Neural progenitor cell (in vitro differentiated cells): ENCODE measurements around the gene PAX5. TPM values are rescaled to one million over a fixed set of nuclear protein-coding genes. Genes with fewer than 3 reads are reported as not detected.

Source experiments
- DNase-seq: peaks from one replicate; pipeline ENCODE4 v3.0.0-alpha.2; 2016; ENCODE audit warnings: low spot score
- H2AFZ ChIP-seq: fragments of 200-600 bp; sonication (generic); replicated peaks from 2 replicates; pipeline ENCODE4 v1.6.1; 2016; ENCODE audit warnings: antibody characterized with exemption
- H3F3A ChIP-seq: fragments of 200-600 bp; sonication (generic); 2 replicates; pipeline ENCODE4 v1.6.1; 2016; ENCODE audit warnings: antibody characterized with exemption, low read depth
- H3K27ac ChIP-seq: fragments of 200-600 bp; sonication (generic); 2 replicates; pipeline ENCODE4 v1.5.1; 2016; ENCODE audit warnings: mild to moderate bottlenecking
- H3K27me3 ChIP-seq: fragments of 200-600 bp; sonication (generic); 2 replicates; pipeline ENCODE4 v1.6.1; 2016; ENCODE audit warnings: mild to moderate bottlenecking, moderate library complexity
- H3K36me3 ChIP-seq: fragments of 200-600 bp; sonication (generic); 2 replicates; pipeline ENCODE4 v1.5.1; 2016
- H3K4me1 ChIP-seq: fragments of 200-600 bp; sonication (generic); 2 replicates; pipeline ENCODE4 v1.6.1; 2016; ENCODE audit warnings: mixed run types
- H3K4me2 ChIP-seq: fragments of 200-600 bp; sonication (generic); 2 replicates; pipeline ENCODE4 v1.6.1; 2016
- H3K4me3 ChIP-seq: fragments of 200-600 bp; sonication (generic); 2 replicates; pipeline ENCODE4 v1.5.1; 2016
- H3K79me2 ChIP-seq: fragments of 200-600 bp; sonication (generic); 2 replicates; pipeline ENCODE4 v1.6.1; 2016; ENCODE audit warnings: low read depth
- H3K9ac ChIP-seq: fragments of 200-600 bp; sonication (generic); 2 replicates; pipeline ENCODE4 v1.6.1; 2016
- H3K9me3 ChIP-seq: fragments of 200-600 bp; sonication (generic); 2 replicates; pipeline ENCODE4 v1.5.1; 2016; ENCODE audit warnings: low read depth
- H4K20me1 ChIP-seq: fragments of 200-600 bp; sonication (generic); 2 replicates; pipeline ENCODE4 v1.6.1; 2016; ENCODE audit warnings: low read depth
- H3K27ac Mint-ChIP-seq: 3 replicates; pipeline ENCODE4 v1.8.0; 2021; ENCODE audit warnings: mixed read lengths
- H3K27me3 Mint-ChIP-seq: 2 replicates; pipeline ENCODE4 v1.8.0; 2022; ENCODE audit warnings: low read depth, mild to moderate bottlenecking, inconsistent platforms, moderate library complexity, mixed read lengths; ENCODE audit not compliant: insufficient read depth
- H3K36me3 Mint-ChIP-seq: 3 replicates; pipeline ENCODE4 v1.8.0; 2021; ENCODE audit warnings: mixed read lengths
- H3K4me1 Mint-ChIP-seq: 3 replicates; pipeline ENCODE4 v1.8.0; 2021; ENCODE audit warnings: mixed read lengths
- H3K4me3 Mint-ChIP-seq: 3 replicates; pipeline ENCODE4 v1.8.0; 2021; ENCODE audit warnings: mild to moderate bottlenecking, moderate library complexity, mixed read lengths
- H3K9me3 Mint-ChIP-seq: 3 replicates; pipeline ENCODE4 v1.8.0; 2020; ENCODE audit warnings: mixed read lengths
- EZH2 ChIP-seq: fragments of 200-600 bp; sonication (generic); IDR thresholded peaks from 2 replicates; pipeline ENCODE4 v1.6.1; 2017; ENCODE audit warnings: antibody characterized with exemption, mild to moderate bottlenecking, moderate library complexity
- EZH2phosphoT487 ChIP-seq: fragments of 200-600 bp; sonication (generic); IDR thresholded peaks from 2 replicates; pipeline ENCODE4 v1.6.1; 2017; ENCODE audit warnings: antibody characterized with exemption
- total RNA-seq: library from RNA; depleted of rRNA; stranded (reverse); fragments of >200 nt; gene quantifications from 2 replicates; pipeline ENCODE4 v1.2.3, GENCODE V29; 2015; ENCODE audit warnings: low replicate concordance
- TF ChIP-seq, protein P1 (sequence below): fragments of 200-600 bp; sonication (generic); IDR thresholded peaks from 2 replicates; pipeline ENCODE4 v1.5.1; 2017; ENCODE audit warnings: antibody characterized with exemption, mild to moderate bottlenecking

PAX5 gene
- total RNA-seq, 1 donor from 2014 or later: not detected

GRCh38 chr9:36849943-36850342, 184.1 kb downstream of the PAX5 start:
- Histone ChIP-seq H3K4me2 (no peak overlapping the region), H3K79me2 (no peaks in the 10 kb centered on the region), H3K9ac (no peak overlapping the region), H3K36me3 (no peaks in the 10 kb centered on the region), H4K20me1 (no peaks in the 10 kb centered on the region), H3K4me3 (no peak overlapping the region), H3F3A (no peaks in the 10 kb centered on the region), H3K9me3 (no peaks in the 10 kb centered on the region), H2AFZ (no peak overlapping the region), H3K4me1 (peaks cover 15% of the 10 kb centered on the region), H3K27me3 (no peaks in the 10 kb centered on the region), H3K27ac (no peak overlapping the region)
- no peak for DNase-seq
- TF ChIP-seq EZH2phosphoT487 (no peak), EZH2 (no peak)
- TF ChIP-seq, protein P1, sequence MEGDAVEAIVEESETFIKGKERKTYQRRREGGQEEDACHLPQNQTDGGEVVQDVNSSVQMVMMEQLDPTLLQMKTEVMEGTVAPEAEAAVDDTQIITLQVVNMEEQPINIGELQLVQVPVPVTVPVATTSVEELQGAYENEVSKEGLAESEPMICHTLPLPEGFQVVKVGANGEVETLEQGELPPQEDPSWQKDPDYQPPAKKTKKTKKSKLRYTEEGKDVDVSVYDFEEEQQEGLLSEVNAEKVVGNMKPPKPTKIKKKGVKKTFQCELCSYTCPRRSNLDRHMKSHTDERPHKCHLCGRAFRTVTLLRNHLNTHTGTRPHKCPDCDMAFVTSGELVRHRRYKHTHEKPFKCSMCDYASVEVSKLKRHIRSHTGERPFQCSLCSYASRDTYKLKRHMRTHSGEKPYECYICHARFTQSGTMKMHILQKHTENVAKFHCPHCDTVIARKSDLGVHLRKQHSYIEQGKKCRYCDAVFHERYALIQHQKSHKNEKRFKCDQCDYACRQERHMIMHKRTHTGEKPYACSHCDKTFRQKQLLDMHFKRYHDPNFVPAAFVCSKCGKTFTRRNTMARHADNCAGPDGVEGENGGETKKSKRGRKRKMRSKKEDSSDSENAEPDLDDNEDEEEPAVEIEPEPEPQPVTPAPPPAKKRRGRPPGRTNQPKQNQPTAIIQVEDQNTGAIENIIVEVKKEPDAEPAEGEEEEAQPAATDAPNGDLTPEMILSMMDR: no peak
- Mint-ChIP-seq H3K36me3 (no peaks in the 10 kb centered on the region), H3K4me3 (no peak overlapping the region), H3K9me3 (no peaks in the 10 kb centered on the region), H3K4me1 (peaks cover 21% of the 10 kb centered on the region), H3K27ac (peak overlapping the region; percentile 33), H3K27me3 (peaks cover 9% of the 10 kb centered on the region)

- H3K27ac Mint-ChIP-seq: peak overlapping the region; percentile 83
Observed at GRCh38 chr9:36848946-36849345, 185.1 kb downstream of the PAX5 start.

DNA sequence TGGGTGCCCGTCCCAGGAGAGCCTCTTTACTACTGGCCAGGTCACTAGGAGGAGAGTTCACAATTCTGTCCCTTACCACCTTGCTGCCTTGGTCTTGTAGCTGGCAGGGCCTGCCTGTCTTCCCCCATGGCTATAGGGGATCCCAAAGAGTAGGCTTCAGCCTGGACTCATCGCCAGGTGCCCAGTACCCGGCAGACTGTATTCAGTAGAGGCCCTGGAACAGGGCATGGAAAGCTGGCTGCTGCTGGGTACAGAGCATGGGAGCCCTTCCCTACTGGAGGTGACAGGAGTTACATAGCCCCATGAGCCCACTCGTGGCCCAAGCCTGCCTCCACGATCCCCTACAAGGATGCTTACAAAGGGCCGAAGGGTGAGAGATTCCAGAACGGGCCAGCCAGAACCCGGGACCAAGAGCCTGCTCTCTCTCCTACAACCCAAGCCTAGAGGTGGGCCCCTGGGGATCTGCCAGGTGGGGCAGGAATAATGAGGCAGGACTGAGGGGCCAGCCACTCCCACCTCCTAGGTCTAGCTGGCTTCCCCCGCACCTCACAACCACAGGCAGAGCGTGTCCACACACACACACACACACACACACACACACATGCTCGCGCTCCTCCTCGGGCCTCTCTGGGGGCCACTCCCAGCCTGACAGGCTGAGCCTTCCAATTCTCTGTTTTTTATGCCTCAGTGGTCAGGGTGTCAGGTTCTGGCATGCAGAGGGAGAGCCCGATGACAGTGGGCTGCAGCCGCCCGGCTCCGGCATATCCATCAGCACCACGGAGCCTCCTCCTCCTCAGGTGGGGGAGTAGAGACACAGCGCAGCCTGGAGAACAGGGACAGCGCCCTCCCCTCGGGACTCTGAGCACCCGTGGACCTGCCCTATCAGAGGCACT, 186.0 kb downstream of the PAX5 start:
- no peaks in the 10 kb centered on the region for H4K20me1 ChIP-seq
- H3K4me2 ChIP-seq: peak overlapping the region; percentile 20
- no peak overlapping the region for H3K4me3 ChIP-seq
- no peaks in the 10 kb centered on the region for H3K79me2 ChIP-seq
- no peaks in the 10 kb centered on the region for H3K36me3 ChIP-seq
- H3K9me3 ChIP-seq: no peaks in the 10 kb centered on the region
- DNase-seq: peak; percentile 89
- H2AFZ ChIP-seq: no peak overlapping the region
- H3K4me3 Mint-ChIP-seq: no peak overlapping the region
- no peaks in the 10 kb centered on the region for H3K36me3 Mint-ChIP-seq
- no peaks in the 10 kb centered on the region for H3F3A ChIP-seq
- H3K9me3 Mint-ChIP-seq: no peaks in the 10 kb centered on the region
- peaks cover 18% of the 10 kb centered on the region for H3K4me1 Mint-ChIP-seq
- no peak overlapping the region for H3K9ac ChIP-seq
- peaks cover 15% of the 10 kb centered on the region for H3K4me1 ChIP-seq
- peaks cover 11% of the 10 kb centered on the region for H3K27me3 Mint-ChIP-seq
- TF ChIP-seq, protein P1: no peak
- no peak for TF ChIP-seq EZH2
- no peak for TF ChIP-seq EZH2phosphoT487
- H3K27me3 ChIP-seq: no peaks in the 10 kb centered on the region
- no peak overlapping the region for H3K27ac ChIP-seq
- H3K27ac Mint-ChIP-seq: no peak overlapping the region

More at GRCh38 chr9:36848946-36849345, 185.1 kb downstream of the PAX5 start:
- Histone ChIP-seq H4K20me1 (no peaks in the 10 kb centered on the region), H3K4me3 (no peak overlapping the region), H3K27ac (no peak overlapping the region), H3K27me3 (no peaks in the 10 kb centered on the region), H3K4me2 (no peak overlapping the region), H3K79me2 (no peaks in the 10 kb centered on the region), H3F3A (no peaks in the 10 kb centered on the region), H3K4me1 (peaks cover 15% of the 10 kb centered on the region), H3K36me3 (no peaks in the 10 kb centered on the region), H3K9ac (no peak overlapping the region), H3K9me3 (no peaks in the 10 kb centered on the region), H2AFZ (no peak overlapping the region)
- H3K27me3 Mint-ChIP-seq: peaks cover 11% of the 10 kb centered on the region
- no peak for DNase-seq
- H3K36me3 Mint-ChIP-seq: no peaks in the 10 kb centered on the region
- peak overlapping the region; percentile 36 for H3K4me3 Mint-ChIP-seq
- no peaks in the 10 kb centered on the region for H3K9me3 Mint-ChIP-seq
- H3K4me1 Mint-ChIP-seq: peaks cover 18% of the 10 kb centered on the region
- TF ChIP-seq EZH2 (no peak), EZH2phosphoT487 (no peak)
- TF ChIP-seq, protein P1: no peak
